Chondrocyte (in vitro differentiated cells): ENCODE results near the gene ASMTL. TPM values are rescaled to one million over a fixed set of nuclear protein-coding genes. Genes with fewer than 3 reads are reported as not detected.
A peak's percentile ranks its signal among the peaks of the same experiment; 100 is the strongest.

ENCODE experiments used
- DNase-seq: peaks from one replicate; pipeline ENCODE4 v3.0.0; 2021; ENCODE audit warnings: mixed read lengths, low spot score
- H3K27ac Mint-ChIP-seq: one replicate; pipeline ENCODE4 v1.8.0; 2021; ENCODE audit warnings: mild to moderate bottlenecking, moderate library complexity, mixed read lengths; ENCODE audit not compliant: unreplicated experiment
- H3K27me3 Mint-ChIP-seq: 2 replicates; pipeline ENCODE4 v1.8.0; 2021; ENCODE audit warnings: low read depth, mixed read lengths
- H3K36me3 Mint-ChIP-seq: 2 replicates; pipeline ENCODE4 v1.8.0; 2021; ENCODE audit warnings: low read depth, mixed read lengths
- H3K4me1 Mint-ChIP-seq: 2 replicates; pipeline ENCODE4 v1.8.0; 2021; ENCODE audit warnings: low read depth, mild to moderate bottlenecking, mixed read lengths
- H3K4me3 Mint-ChIP-seq: one replicate; pipeline ENCODE4 v1.8.0; 2021; ENCODE audit warnings: mild to moderate bottlenecking, moderate library complexity, mixed read lengths; ENCODE audit not compliant: unreplicated experiment
- H3K9me3 Mint-ChIP-seq: 2 replicates; pipeline ENCODE4 v1.8.0; 2021; ENCODE audit warnings: low read depth, mixed read lengths
- CTCF ChIP-seq: fragments of 200-600 bp; sonication (generic); IDR thresholded peaks from 2 replicates; pipeline ENCODE4 v1.5.0; 2021; ENCODE audit warnings: antibody characterized with exemption, mild to moderate bottlenecking, moderate library complexity
- total RNA-seq: library from RNA; stranded (reverse); gene quantifications from 3 replicates; pipeline ENCODE4 v1.2.1, GENCODE V29; 2021

ASMTL gene
- total RNA-seq, 1 donor from 2014 or later, result 19.6 TPM

- Mint-ChIP-seq H3K36me3 (no peaks in the 10 kb centered on the region), H3K27ac (no peak overlapping the region), H3K4me1 (no peaks in the 10 kb centered on the region), H3K4me3 (no peak overlapping the region), H3K9me3 (no peaks in the 10 kb centered on the region), H3K27me3 (no peaks in the 10 kb centered on the region)
- TF ChIP-seq CTCF, result no peak
- peak; percentile 92 for DNase-seq
Measured at GRCh38 chrX:1403228-1403627, 49.5 kb downstream of the ASMTL start.

DNA sequence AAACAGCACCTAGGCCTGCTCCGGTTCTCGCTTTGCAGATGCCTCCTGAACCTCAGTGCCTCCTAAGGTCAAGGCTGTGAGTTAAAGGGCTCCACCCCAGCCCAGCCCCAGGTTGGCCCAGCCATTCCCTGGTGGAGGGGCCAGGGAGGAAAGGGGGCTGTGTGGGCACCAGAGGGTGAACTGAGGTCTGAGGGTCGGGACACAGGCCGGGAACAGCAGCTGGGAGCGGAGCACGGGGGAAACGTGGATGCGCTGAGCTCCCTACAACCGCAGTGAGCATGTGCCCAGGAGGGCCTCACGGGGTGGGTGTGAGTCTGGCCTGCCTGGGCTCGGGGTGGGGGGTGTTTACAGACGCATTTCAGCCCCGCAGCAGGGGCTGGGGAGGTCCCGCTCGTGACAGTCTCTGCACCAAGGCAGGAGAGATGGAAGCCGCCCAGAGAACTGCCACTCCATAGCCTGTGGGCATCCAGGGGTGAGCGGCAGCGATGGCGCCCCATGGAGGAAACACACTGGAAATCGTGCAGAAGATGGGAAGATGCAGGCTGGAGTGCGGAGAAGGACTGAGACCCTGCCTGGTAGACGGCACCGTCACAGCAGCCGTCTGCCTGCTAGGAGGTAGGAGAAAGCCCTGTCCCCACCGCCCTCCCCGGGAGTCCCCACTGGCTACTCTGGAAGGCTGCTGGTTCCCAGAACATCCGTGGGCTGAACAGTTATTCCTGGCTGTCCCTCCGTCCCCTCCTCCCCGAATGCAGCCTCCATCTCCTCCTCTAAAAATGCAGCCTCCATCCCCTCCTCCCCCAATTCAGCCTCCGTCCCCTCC lies 50.9 kb downstream of the ASMTL start:
- peak; percentile 79 for DNase-seq
- Mint-ChIP-seq H3K36me3 (no peaks in the 10 kb centered on the region), H3K27me3 (no peaks in the 10 kb centered on the region), H3K4me1 (no peaks in the 10 kb centered on the region), H3K4me3 (no peak overlapping the region), H3K9me3 (no peaks in the 10 kb centered on the region), H3K27ac (no peak overlapping the region)
- TF ChIP-seq CTCF, result no peak

DNA sequence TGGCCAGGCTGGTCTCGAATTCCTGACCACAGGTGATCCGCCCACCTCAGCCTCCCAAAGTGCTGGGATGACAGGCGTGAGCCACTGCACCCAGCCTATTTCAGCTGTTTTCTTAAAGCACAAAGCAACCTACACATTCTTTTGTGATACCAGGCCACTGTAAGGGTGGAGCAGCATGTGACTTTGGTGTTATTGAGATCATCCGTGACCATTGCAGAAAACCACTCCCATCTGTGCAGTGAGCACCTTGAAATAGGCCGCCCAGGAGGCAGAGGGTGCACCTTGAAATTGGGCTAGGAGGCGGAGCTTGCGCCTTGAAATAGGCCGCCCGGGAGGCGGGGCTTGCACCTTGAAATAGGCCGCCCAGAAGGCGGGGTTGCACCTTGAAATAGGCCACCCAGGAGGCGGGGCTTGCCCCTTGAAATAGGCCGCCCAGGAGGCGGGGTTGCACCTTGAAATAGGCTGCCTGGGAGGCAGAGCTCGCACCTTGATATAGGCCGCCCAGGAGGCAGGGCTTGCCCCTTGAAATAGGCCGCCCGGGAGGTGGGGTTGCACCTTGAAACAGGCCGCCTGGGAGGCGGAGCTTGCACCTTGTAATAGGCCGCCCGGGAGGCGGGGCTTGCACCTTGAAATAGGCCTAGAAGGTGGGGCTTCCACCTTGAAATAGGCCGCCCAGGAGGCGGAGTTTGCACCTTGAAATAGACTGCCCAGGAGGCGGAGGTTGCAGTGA lies 51.8 kb downstream of the ASMTL start:
- no peak overlapping the region for H3K4me3 Mint-ChIP-seq
- peak; percentile 39 for DNase-seq
- H3K36me3 Mint-ChIP-seq, result peaks cover 2% of the 10 kb centered on the region
- no peak for TF ChIP-seq CTCF
- H3K4me1 Mint-ChIP-seq, result peaks cover 4% of the 10 kb centered on the region
- H3K9me3 Mint-ChIP-seq, result no peaks in the 10 kb centered on the region
- H3K27me3 Mint-ChIP-seq, result no peaks in the 10 kb centered on the region
- H3K27ac Mint-ChIP-seq, result no peak overlapping the region

- TF ChIP-seq CTCF, result no peak
- Mint-ChIP-seq H3K27ac (no peak overlapping the region), H3K36me3 (peaks cover 3% of the 10 kb centered on the region), H3K4me3 (no peak overlapping the region), H3K27me3 (no peaks in the 10 kb centered on the region), H3K4me1 (peaks cover 13% of the 10 kb centered on the region), H3K9me3 (no peaks in the 10 kb centered on the region)
- DNase-seq, result peak; percentile 29
Measured at GRCh38 chrX:1400049-1400448, 52.7 kb downstream of the ASMTL start.

GRCh38 chrX:1398431-1399340 lies 54.0 kb downstream of the ASMTL start:
- DNase-seq, result peak; percentile 74
- no peak for TF ChIP-seq CTCF
- no peaks in the 10 kb centered on the region for H3K27me3 Mint-ChIP-seq
- H3K27ac Mint-ChIP-seq, result no peak overlapping the region
- H3K36me3 Mint-ChIP-seq, result peaks cover 3% of the 10 kb centered on the region
- H3K4me3 Mint-ChIP-seq, result no peak overlapping the region
- peaks cover 27% of the 10 kb centered on the region for H3K4me1 Mint-ChIP-seq
- H3K9me3 Mint-ChIP-seq, result no peaks in the 10 kb centered on the region
